Neural progenitor cell (in vitro differentiated cells): Measurements from ENCODE around the gene IFI6.
"Not testable (repeated sequence)": the region's sequence is repeated elsewhere in the genome, so short reads cannot be mapped to it uniquely, and the experiment has no call there.

Source experiments
- CTCF ChIP-seq: fragments of 200-600 bp; sonication (generic); IDR thresholded peaks from 2 replicates; pipeline ENCODE4 v1.5.1; 2017; ENCODE audit warnings: antibody characterized with exemption, mild to moderate bottlenecking
- EZH2 ChIP-seq: fragments of 200-600 bp; sonication (generic); IDR thresholded peaks from 2 replicates; pipeline ENCODE4 v1.6.1; 2017; ENCODE audit warnings: antibody characterized with exemption, mild to moderate bottlenecking, moderate library complexity

- TF ChIP-seq CTCF, EZH2: not testable (repeated sequence)
Measured at GRCh38 chr1:27681580-27681979, 9.6 kb upstream of the IFI6 start.
